Nephron progenitor cell (in vitro differentiated cells): Measurements from ENCODE around the gene IRF2BP2.

Experiments
- DNase-seq: peaks from one replicate; pipeline ENCODE4 v3.0.0; 2021
- H3K27ac Mint-ChIP-seq: 2 replicates; pipeline ENCODE4 v1.8.0; 2021; ENCODE audit warnings: mild to moderate bottlenecking, moderate library complexity, mixed read lengths
- H3K27me3 Mint-ChIP-seq: 2 replicates; pipeline ENCODE4 v1.8.0; 2021; ENCODE audit warnings: mild to moderate bottlenecking, low read depth, mixed read lengths; ENCODE audit not compliant: poor library complexity
- H3K36me3 Mint-ChIP-seq: 2 replicates; pipeline ENCODE4 v1.8.0; 2021; ENCODE audit warnings: low read depth, mixed read lengths
- H3K4me1 Mint-ChIP-seq: 2 replicates; pipeline ENCODE4 v1.8.0; 2021; ENCODE audit warnings: mixed read lengths
- H3K4me3 Mint-ChIP-seq: 2 replicates; pipeline ENCODE4 v1.8.0; 2021; ENCODE audit warnings: mild to moderate bottlenecking, moderate library complexity, mixed read lengths
- H3K9me3 Mint-ChIP-seq: 2 replicates; pipeline ENCODE4 v1.8.0; 2021; ENCODE audit warnings: mild to moderate bottlenecking, moderate library complexity, mixed read lengths
- CTCF ChIP-seq: fragments of 200-600 bp; sonication (generic); IDR thresholded peaks from 2 replicates; pipeline ENCODE4 v1.5.0; 2021; ENCODE audit warnings: antibody characterized with exemption

IRF2BP2 gene

GRCh38 chr1:234621657-234622335, 11.8 kb upstream of the IRF2BP2 start:
- TF ChIP-seq CTCF: no peak
- H3K36me3 Mint-ChIP-seq: no peaks in the 10 kb centered on the region
- peaks cover 3% of the 10 kb centered on the region for H3K27me3 Mint-ChIP-seq
- no peaks in the 10 kb centered on the region for H3K9me3 Mint-ChIP-seq
- H3K4me3 Mint-ChIP-seq: no peak overlapping the region
- peak overlapping the region; percentile 6 for H3K27ac Mint-ChIP-seq
- H3K4me1 Mint-ChIP-seq: peaks cover 79% of the 10 kb centered on the region
- DNase-seq: no peak

GRCh38 chr1:234621127-234621468, 11.1 kb upstream of the IRF2BP2 start:
- no peak overlapping the region for H3K27ac Mint-ChIP-seq
- H3K27me3 Mint-ChIP-seq: peaks cover 3% of the 10 kb centered on the region
- H3K36me3 Mint-ChIP-seq: no peaks in the 10 kb centered on the region
- no peak overlapping the region for H3K4me3 Mint-ChIP-seq
- DNase-seq: no peak
- no peak for TF ChIP-seq CTCF
- peaks cover 86% of the 10 kb centered on the region for H3K4me1 Mint-ChIP-seq
- H3K9me3 Mint-ChIP-seq: no peaks in the 10 kb centered on the region

- H3K27me3 Mint-ChIP-seq: peaks cover 3% of the 10 kb centered on the region
- H3K4me3 Mint-ChIP-seq: no peak overlapping the region
- H3K36me3 Mint-ChIP-seq: no peaks in the 10 kb centered on the region
- peak overlapping the region; percentile 77 for H3K27ac Mint-ChIP-seq
- H3K9me3 Mint-ChIP-seq: no peaks in the 10 kb centered on the region
- H3K4me1 Mint-ChIP-seq: peaks cover 86% of the 10 kb centered on the region
- no peak for TF ChIP-seq CTCF
- DNase-seq: no peak
Measured at GRCh38 chr1:234620272-234621126, 10.5 kb upstream of the IRF2BP2 start.

GRCh38 chr1:234619794-234620247, 9.8 kb upstream of the IRF2BP2 start:
- Mint-ChIP-seq H3K27me3 (peaks cover 3% of the 10 kb centered on the region), H3K4me3 (no peak overlapping the region), H3K4me1 (peaks cover 83% of the 10 kb centered on the region), H3K27ac (peak overlapping the region; percentile 77), H3K9me3 (no peaks in the 10 kb centered on the region), H3K36me3 (no peaks in the 10 kb centered on the region)
- no peak for TF ChIP-seq CTCF
- DNase-seq: no peak

- peak overlapping the region; percentile 99 for H3K27ac Mint-ChIP-seq
- H3K4me1 Mint-ChIP-seq: peaks cover 79% of the 10 kb centered on the region
- H3K9me3 Mint-ChIP-seq: no peaks in the 10 kb centered on the region
- no peaks in the 10 kb centered on the region for H3K36me3 Mint-ChIP-seq
- no peak for TF ChIP-seq CTCF
- DNase-seq: no peak
- H3K27me3 Mint-ChIP-seq: peaks cover 3% of the 10 kb centered on the region
- H3K4me3 Mint-ChIP-seq: peak overlapping the region; percentile 36
Measured at GRCh38 chr1:234619071-234619480, 9.1 kb upstream of the IRF2BP2 start.
